H1 (cell line): ENCODE measurements around the gene PI4KA. TPM values are rescaled to one million over a fixed set of nuclear protein-coding genes. Genes with fewer than 3 reads are reported as not detected.

Experiments used
- CTCF ChIA-PET: fragments of 300-600 bp; sonication (Branson Sonifier 250); formaldehyde crosslinking; loops from one replicate; lab custom pipeline; 2021; ENCODE audit not compliant: partially characterized antibody; lab: Charles Lee
- POLR2A ChIA-PET: fragments of 300-600 bp; sonication (Branson Sonifier 250); formaldehyde crosslinking; loops from one replicate; lab custom pipeline; 2021; ENCODE audit warnings: inconsistent platforms; ENCODE audit not compliant: partially characterized antibody; lab: Charles Lee
- DNase-seq, 2 experiments: peaks; one replicate each; pipeline versions ENCODE4 v3.0.0 to v3.0.0-alpha.2; 2010 to 2022; ENCODE audit warnings: low spot score in 2 of 2, low read depth in 1 of 2, mixed read lengths in 1 of 2
- FAIRE-seq: peaks from 2 replicates; lab custom pipeline; 2011; peaks lifted over from hg19 to GRCh38; lab: Jason Lieb, UNC
- H2AFZ ChIP-seq: 2 replicates; pipeline ENCODE4 v1.8.1; 2012; ENCODE audit warnings: low read length, inconsistent platforms
- H2AK5ac ChIP-seq: 2 replicates; pipeline ENCODE4 v1.6.1; 2013; ENCODE audit warnings: low read depth, low read length
- H2BK120ac ChIP-seq: replicated peaks from 2 replicates; pipeline ENCODE3; 2013; ENCODE audit warnings: low read depth, low read length, inconsistent platforms
- H2BK12ac ChIP-seq: 2 replicates; pipeline ENCODE4 v1.6.1; 2013; ENCODE audit warnings: low read depth, low read length
- H2BK15ac ChIP-seq: 2 replicates; pipeline ENCODE4 v1.6.1; 2013; ENCODE audit warnings: low read length
- H2BK20ac ChIP-seq: 2 replicates; pipeline ENCODE4 v1.6.1; 2013; ENCODE audit warnings: low read length
- H2BK5ac ChIP-seq: 2 replicates; pipeline ENCODE4 v1.6.1; 2013; ENCODE audit warnings: low read depth, low read length
- H3K14ac ChIP-seq: 2 replicates; pipeline ENCODE4 v1.6.1; 2013; ENCODE audit warnings: inconsistent platforms; ENCODE audit not compliant: insufficient read length
- H3K18ac ChIP-seq: 2 replicates; pipeline ENCODE4 v1.6.1; 2013; ENCODE audit warnings: low read length; ENCODE audit errors: extremely low read depth
- H3K23ac ChIP-seq: 2 replicates; pipeline ENCODE4 v1.6.1; 2013; ENCODE audit warnings: inconsistent platforms; ENCODE audit not compliant: insufficient read length
- H3K23me2 ChIP-seq: 2 replicates; pipeline ENCODE4 v1.6.1; 2013; ENCODE audit warnings: low read depth, low read length
- H3K27ac ChIP-seq: 2 replicates; pipeline ENCODE4 v1.6.1; 2011; ENCODE audit warnings: low read depth, low read length, inconsistent platforms
- H3K27me3 ChIP-seq, 4 experiments: replicated peaks in 1 of 4; 1 replicate in 1 of 4; 2 replicates in 3 of 4; pipeline versions ENCODE4 v1.6.1 to v1.8.1; 2011 to 2013; ENCODE audit warnings: low read length in 3 of 4, mild to moderate bottlenecking in 3 of 4, inconsistent platforms in 2 of 4, mixed read lengths in 2 of 4, moderate library complexity in 1 of 4; ENCODE audit not compliant: control insufficient read depth in 3 of 4, insufficient read depth in 3 of 4; ENCODE audit errors: extremely low read depth in 1 of 4
- H3K36me3 ChIP-seq, 4 experiments: 2 replicates each; pipeline versions ENCODE4 v1.6.1 to v1.8.1; 2011 to 2013; ENCODE audit warnings: mild to moderate bottlenecking in 4 of 4, low read length in 3 of 4, moderate library complexity in 2 of 4, control low read depth in 1 of 4, inconsistent platforms in 1 of 4; ENCODE audit not compliant: insufficient read depth in 4 of 4, control insufficient read depth in 2 of 4
- H3K4ac ChIP-seq: replicated peaks from 2 replicates; pipeline ENCODE3; 2013; ENCODE audit warnings: low read length, low read depth, mixed read lengths, inconsistent platforms; ENCODE audit not compliant: insufficient read length
- H3K4me1 ChIP-seq, 4 experiments: replicated peaks in 1 of 4; 1 replicate in 1 of 4; 2 replicates in 3 of 4; pipeline versions ENCODE4 v1.6.1 to v1.8.1; 2011 to 2013; ENCODE audit warnings: low read length in 3 of 4, inconsistent platforms in 2 of 4, mixed read lengths in 1 of 4; ENCODE audit not compliant: insufficient read depth in 4 of 4, control insufficient read depth in 3 of 4
- H3K4me2 ChIP-seq, 2 experiments: 2 replicates each; pipeline versions ENCODE4 v1.6.1 to v1.8.1; 2011 to 2013; ENCODE audit warnings: low read depth in 2 of 2, low read length in 2 of 2, control low read depth in 1 of 2, inconsistent platforms in 1 of 2, mild to moderate bottlenecking in 1 of 2; ENCODE audit not compliant: insufficient read depth in 1 of 2
- H3K4me3 ChIP-seq, 4 experiments: fragments of 200-600, 300-600 bp in 1 of 4; sonication (generic), shearing (Covaris generic), sonication (Bioruptor Twin) in 1 of 4; 2 replicates each; pipeline versions ENCODE4 v1.5.1 to v1.8.1; 2011 to 2016; ENCODE audit warnings: low read length in 4 of 4, low read depth in 3 of 4, control low read depth in 2 of 4, inconsistent platforms in 2 of 4, mild to moderate bottlenecking in 2 of 4, mixed read lengths in 1 of 4, moderate library complexity in 1 of 4; ENCODE audit not compliant: insufficient read depth in 2 of 4; ENCODE audit errors: extremely low read depth in 1 of 4
- H3K56ac ChIP-seq: replicated peaks from 2 replicates; pipeline ENCODE3; 2013; ENCODE audit warnings: low read depth, mild to moderate bottlenecking, mixed read lengths, low read length, inconsistent platforms; ENCODE audit not compliant: insufficient read length
- H3K79me1 ChIP-seq: 2 replicates; pipeline ENCODE4 v1.6.1; 2013; ENCODE audit warnings: low read depth, low read length, control low read depth
- H3K79me2 ChIP-seq, 2 experiments: 2 replicates each; pipeline versions ENCODE4 v1.6.1 to v1.8.1; 2012 to 2013; ENCODE audit warnings: low read length in 2 of 2, mild to moderate bottlenecking in 2 of 2, inconsistent platforms in 1 of 2; ENCODE audit not compliant: insufficient read depth in 2 of 2, control insufficient read depth in 1 of 2
- H3K9ac ChIP-seq, 4 experiments: replicated peaks in 1 of 4; 1 replicate in 1 of 4; 2 replicates in 3 of 4; pipeline versions ENCODE4 v1.6.1 to v1.8.1; 2011 to 2013; ENCODE audit warnings: low read depth in 3 of 4, low read length in 3 of 4, control low read depth in 2 of 4, mild to moderate bottlenecking in 2 of 4, moderate library complexity in 2 of 4, inconsistent platforms in 1 of 4; ENCODE audit errors: extremely low read depth in 1 of 4
- H3K9me3 ChIP-seq, 2 experiments: 2 replicates each; pipeline versions ENCODE4 v1.6.1 to v1.8.1; 2012 to 2013; ENCODE audit warnings: mild to moderate bottlenecking in 2 of 2, moderate library complexity in 2 of 2, control low read depth in 1 of 2, inconsistent platforms in 1 of 2, low read depth in 1 of 2, low read length in 1 of 2, mixed read lengths in 1 of 2; ENCODE audit not compliant: insufficient read depth in 2 of 2
- H4K20me1 ChIP-seq, 2 experiments: replicated peaks in 1 of 2; 2 replicates each; pipeline versions ENCODE3 to v1.8.1; 2011 to 2013; ENCODE audit warnings: inconsistent platforms in 2 of 2, low read length in 2 of 2, mild to moderate bottlenecking in 1 of 2; ENCODE audit not compliant: insufficient read depth in 2 of 2, control insufficient read depth in 1 of 2
- H4K5ac ChIP-seq: 2 replicates; pipeline ENCODE4 v1.6.1; 2013; ENCODE audit warnings: low read length, low read depth, mixed read lengths, inconsistent platforms; ENCODE audit not compliant: insufficient read length
- H4K8ac ChIP-seq: 2 replicates; pipeline ENCODE4 v1.8.0; 2013; ENCODE audit warnings: mild to moderate bottlenecking, moderate library complexity, low read length, inconsistent platforms; ENCODE audit not compliant: insufficient read depth; ENCODE audit errors: extremely low read depth
- H4K91ac ChIP-seq: replicated peaks from 2 replicates; pipeline ENCODE3; 2013; ENCODE audit warnings: low read length, mixed read lengths, inconsistent platforms; ENCODE audit not compliant: insufficient read length
- CREB1 ChIP-seq: IDR thresholded peaks from 2 replicates; pipeline ENCODE4 v1.6.1; 2012; ENCODE audit warnings: inconsistent platforms
- CTCF ChIP-seq, 3 experiments: IDR thresholded peaks; 1 replicate in 2 of 3; 2 replicates in 1 of 3; pipeline versions ENCODE4 v1.5.1 to v1.6.1; 2011; ENCODE audit warnings: low read length in 3 of 3, mild to moderate bottlenecking in 3 of 3, inconsistent platforms in 2 of 3, low read depth in 1 of 3, moderate library complexity in 1 of 3; ENCODE audit not compliant: insufficient read depth in 1 of 3; ENCODE audit errors: control extremely low read depth in 1 of 3
- EGR1 ChIP-seq: IDR thresholded peaks from 2 replicates; pipeline ENCODE4 v1.6.1; 2011; ENCODE audit warnings: low read depth, low read length, borderline replicate concordance
- EP300 ChIP-seq, 2 experiments: IDR thresholded peaks; 1 replicate in 1 of 2; 2 replicates in 1 of 2; pipeline ENCODE4 v1.6.1; 2011 to 2012; ENCODE audit warnings: low read depth in 2 of 2, low read length in 2 of 2, mild to moderate bottlenecking in 2 of 2, borderline replicate concordance in 1 of 2, inconsistent platforms in 1 of 2, moderate library complexity in 1 of 2
- HDAC6 ChIP-seq: IDR thresholded peaks from one replicate; pipeline ENCODE4 v1.7.1; 2012; ENCODE audit warnings: low read depth, mild to moderate bottlenecking, inconsistent platforms, low read length, moderate library complexity
- JUND ChIP-seq: IDR thresholded peaks from 2 replicates; pipeline ENCODE4 v1.6.1; 2011; ENCODE audit warnings: mild to moderate bottlenecking, improper control_type of control experiment, low read length
- NRF1 ChIP-seq: IDR thresholded peaks from 2 replicates; pipeline ENCODE4 v1.6.1; 2011; ENCODE audit warnings: mild to moderate bottlenecking, low read depth, low read length, improper control_type of control experiment
- SIX5 ChIP-seq: IDR thresholded peaks from 2 replicates; pipeline ENCODE4 v1.6.1; 2011; ENCODE audit warnings: mild to moderate bottlenecking, low read depth, low read length
- SUZ12 ChIP-seq: fragments of 200-600 bp; sonication (generic); IDR thresholded peaks from 2 replicates; pipeline ENCODE4 v1.6.1; 2012; ENCODE audit warnings: mild to moderate bottlenecking, inconsistent platforms, low read length, moderate library complexity, mixed read lengths
- TCF12 ChIP-seq: IDR thresholded peaks from 2 replicates; pipeline ENCODE4 v1.6.1; 2011; ENCODE audit warnings: low read depth, mild to moderate bottlenecking, low read length
- WGBS, 2 experiments: shearing (Covaris generic) in 1 of 2; methylation state at CpG; one replicate each; pipeline versions ENCODE4 v1.1.6 to v1.1.7; 2013 to 2015; ENCODE audit warnings: low lambda C conversion rate in 2 of 2, mixed read lengths in 2 of 2, inconsistent platforms in 1 of 2, low coverage in 1 of 2, missing lambda C conversion rate in 1 of 2; ENCODE audit not compliant: insufficient replicate concordance in 2 of 2, insufficient coverage in 1 of 2, insufficient read length in 1 of 2; ENCODE audit errors: extremely low coverage in 1 of 2, missing lambda C conversion rate in 1 of 2; 5-methylcytosine and 5-hydroxymethylcytosine counted together
- polyA plus RNA-seq, 7 experiments: library from polyadenylated mRNA; depleted of rRNA in 3 of 7; stranded (reverse) in 5 of 7; unstranded in 2 of 7; fragments of >200 nt in 5 of 7; fragments of 200-250 nt in 2 of 7; gene quantifications; 1 replicate in 5 of 7; 2 replicates in 1 of 7; 4 replicates in 1 of 7; pipeline versions ENCODE4 v1.2.1 to v1.2.3, GENCODE V29; 2011 to 2013; ENCODE audit warnings: missing spikeins in 2 of 7, mixed read lengths in 2 of 7
- total RNA-seq: library from RNA; stranded (reverse); fragmentation: NEBNext Ultra II Directional; extraction: Animal tissue kit (Norgen Biotek cat#: 25700); gene quantifications from 2 replicates; pipeline ENCODE4 v1.2.1, GENCODE V29; 2021

PI4KA gene
- total and polyA plus RNA-seq, 2 of the 8 experiments (the other 6 are each of a cell fraction or from before 2014, with no cell fraction given), result 22.5 to 37.7 TPM

DNA sequence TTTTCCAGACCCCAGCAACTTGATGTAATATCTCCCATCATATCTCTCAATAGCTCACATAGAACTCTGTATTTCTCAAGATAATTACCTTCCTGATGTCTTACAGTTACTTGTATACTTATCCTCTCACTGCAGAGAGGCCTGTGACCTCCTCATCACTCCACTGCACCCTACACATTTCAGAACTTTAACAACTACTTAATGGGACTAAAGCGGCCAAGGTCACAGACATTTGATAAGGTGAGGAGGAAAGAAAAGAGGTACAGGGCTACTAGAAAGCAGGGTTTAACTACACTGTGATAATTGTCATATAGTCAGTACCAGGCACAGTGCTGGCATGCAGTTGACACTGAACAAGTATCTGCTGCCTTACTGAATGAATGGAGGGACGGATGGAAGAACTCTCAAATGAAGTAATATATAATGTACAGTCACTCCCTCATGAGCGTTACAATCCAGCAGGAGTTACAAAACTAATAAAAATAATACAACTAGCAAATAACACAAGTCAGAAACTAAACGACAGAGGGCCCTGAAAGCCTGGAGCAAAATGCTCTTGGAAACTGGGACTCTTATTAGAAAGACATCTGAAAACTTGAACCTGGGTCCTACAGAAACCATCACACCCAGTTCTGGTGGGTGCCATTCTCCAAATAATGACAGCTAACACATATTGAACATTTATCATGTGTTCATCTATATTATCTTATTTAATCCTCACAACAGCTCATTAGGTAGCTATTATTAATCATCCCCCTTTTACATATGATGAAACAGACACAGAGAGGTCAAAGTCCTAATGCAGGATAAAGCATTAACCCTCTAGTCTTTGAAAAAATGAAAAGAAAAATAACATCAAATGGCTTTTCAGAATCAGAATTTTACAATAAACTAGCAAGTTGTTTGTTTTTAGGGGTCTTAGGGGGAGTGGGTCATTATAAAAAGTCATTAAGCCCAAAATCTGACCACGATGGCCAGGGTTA is 14.3 kb downstream of the PI4KA start:
- no peak overlapping the region for H2BK20ac ChIP-seq
- WGBS, 2 experiments, result 85% methylated on average over 5 of the region's 5 CpGs; no CpG with 5 or more reads in 1 of the 2 experiments
- no peak overlapping the region for H2BK5ac ChIP-seq
- H3K36me3 ChIP-seq, result no peaks in the 10 kb centered on the region
- no peak overlapping the region for H2BK15ac ChIP-seq
- no peak overlapping the region for H2BK12ac ChIP-seq
- H2AK5ac ChIP-seq, result no peak overlapping the region
- no peak overlapping the region for H3K14ac ChIP-seq
- H3K18ac ChIP-seq, result no peak overlapping the region
- FAIRE-seq (no peak), DNase-seq (no peak)
- peaks cover 3% of the 10 kb centered on the region; the same call in 1 of the 2 replicates for H3K79me1 ChIP-seq
- no peak overlapping the region for H2BK120ac ChIP-seq
- H3K9ac ChIP-seq, result no peak overlapping the region
- H3K9me3 ChIP-seq, result no peaks in the 10 kb centered on the region
- H3K4me3 ChIP-seq, result no peak overlapping the region
- no peaks in the 10 kb centered on the region for H3K27me3 ChIP-seq
- H3K23ac ChIP-seq, result no peak overlapping the region
- no peaks in the 10 kb centered on the region for H3K23me2 ChIP-seq
- ChIA-PET POLR2A (no interaction called here), CTCF (no interaction called here)
- H4K5ac ChIP-seq, result no peak overlapping the region
- peaks cover 1 to 11% (median 6%) of the 10 kb centered on the region in 4 experiments; a peak in 4 of 7 replicates for H3K4me1 ChIP-seq
- no peak overlapping the region for H3K4me2 ChIP-seq
- peaks cover 0 to 6% of the 10 kb centered on the region in 2 experiments; a peak in 1 of 4 replicates for H3K79me2 ChIP-seq
- no peak overlapping the region for H2AFZ ChIP-seq
- H3K56ac ChIP-seq, result no peak overlapping the region
- no peak overlapping the region for H4K91ac ChIP-seq
- H3K27ac ChIP-seq, result no peak overlapping the region
- no peak overlapping the region for H4K8ac ChIP-seq
- H3K4ac ChIP-seq, result no peak overlapping the region
- H4K20me1 ChIP-seq, result peaks cover 0 to 1% of the 10 kb centered on the region in 2 experiments
- TF ChIP-seq SIX5, result no peak
- TF ChIP-seq JUND, result no peak
- TF ChIP-seq CTCF (IDR thresholded peaks at IDR 0.05; ENCODE audit: control extremely low read depth in 1 of 3, insufficient read depth in 1 of 3, low read depth in 1 of 3, low read length in 3 of 3), result no peak
- TF ChIP-seq SUZ12, result no peak
- no peak for TF ChIP-seq CREB1
- no peak for TF ChIP-seq NRF1
- no peak for TF ChIP-seq EP300 (IDR thresholded peaks at IDR 0.05; ENCODE audit: borderline replicate concordance in 1 of 2, low read depth in 2 of 2, low read length in 2 of 2)
- TF ChIP-seq TCF12, result no peak
- no peak for TF ChIP-seq EGR1
- no peak for TF ChIP-seq HDAC6
